ENCODE measurements around the gene KIF17. TPM values are rescaled to one million over a fixed set of nuclear protein-coding genes. Genes with fewer than 3 reads are reported as not detected.
"Not testable (repeated sequence)": the region's sequence is repeated elsewhere in the genome, so short reads cannot be mapped to it uniquely, and the experiment has no call there.

Gene KIF17
- total RNA-seq, 1 donor from 2014 or later = 1.5 TPM

DNA sequence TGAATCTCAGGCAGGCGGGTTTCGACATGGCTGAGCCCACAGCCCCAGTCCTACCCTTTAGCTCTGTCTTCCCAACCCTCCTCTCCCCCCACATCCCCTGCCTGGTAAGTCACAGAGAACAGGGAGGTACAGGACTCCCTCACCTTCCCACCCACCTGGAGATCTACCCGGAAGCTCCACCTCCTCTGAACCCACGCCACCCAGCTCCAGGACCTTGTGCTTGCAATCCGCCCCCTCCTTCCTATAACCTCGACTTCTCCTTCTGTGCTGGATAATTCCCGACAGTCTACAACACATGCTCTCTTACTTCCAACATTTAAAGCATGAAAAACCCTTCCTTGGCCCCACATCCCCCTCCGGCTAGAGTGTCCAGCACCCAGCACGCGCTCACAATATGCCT is 22.3 kb downstream of the KIF17 start:
- no peak for DNase-seq (ENCODE audit: low spot score)
- no peak for ATAC-seq

DNA sequence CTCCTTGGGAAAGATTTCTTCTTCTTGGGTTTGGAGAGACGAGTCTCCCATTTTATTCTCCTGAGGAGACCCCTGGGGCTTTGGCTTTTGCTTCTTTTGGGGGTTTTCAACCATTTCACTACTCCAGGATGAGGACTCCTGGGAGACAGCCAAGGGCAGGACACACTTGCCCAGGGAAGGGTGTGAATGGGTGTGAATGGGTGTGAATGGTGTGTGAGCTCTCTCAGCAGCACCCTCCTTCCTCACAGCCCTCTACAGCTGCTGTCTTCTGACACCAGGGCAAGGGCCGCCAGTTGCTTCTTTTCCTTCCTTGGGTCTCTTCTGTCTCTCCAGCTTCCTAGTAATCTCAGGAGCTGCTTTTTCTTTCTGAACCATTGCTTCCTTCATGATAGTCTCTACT is 24.2 kb downstream of the KIF17 start:
- ATAC-seq (no peak), DNase-seq (ENCODE audit: low spot score) (no peak)

DNA sequence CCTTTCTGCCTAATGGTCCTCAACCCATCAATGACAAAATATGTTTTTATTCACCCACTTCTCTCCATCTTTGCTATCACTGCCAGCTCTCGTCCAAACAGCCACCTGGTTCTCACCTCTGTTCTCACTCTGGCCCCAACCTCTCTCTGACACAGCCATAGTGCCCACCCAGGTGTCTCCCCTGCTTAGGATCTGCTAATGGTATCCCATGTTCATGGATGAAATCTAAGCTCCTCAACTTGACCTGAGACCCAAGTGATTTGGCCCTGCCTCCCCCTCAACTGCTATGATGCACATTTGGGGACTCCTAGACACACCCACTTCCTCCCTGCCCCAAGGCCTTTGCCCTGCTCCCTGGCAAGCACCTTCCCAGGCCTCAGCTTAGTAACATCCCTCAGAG is 25.9 kb downstream of the KIF17 start:
- ATAC-seq = no peak
- DNase-seq (ENCODE audit: low spot score) = no peak

DNA sequence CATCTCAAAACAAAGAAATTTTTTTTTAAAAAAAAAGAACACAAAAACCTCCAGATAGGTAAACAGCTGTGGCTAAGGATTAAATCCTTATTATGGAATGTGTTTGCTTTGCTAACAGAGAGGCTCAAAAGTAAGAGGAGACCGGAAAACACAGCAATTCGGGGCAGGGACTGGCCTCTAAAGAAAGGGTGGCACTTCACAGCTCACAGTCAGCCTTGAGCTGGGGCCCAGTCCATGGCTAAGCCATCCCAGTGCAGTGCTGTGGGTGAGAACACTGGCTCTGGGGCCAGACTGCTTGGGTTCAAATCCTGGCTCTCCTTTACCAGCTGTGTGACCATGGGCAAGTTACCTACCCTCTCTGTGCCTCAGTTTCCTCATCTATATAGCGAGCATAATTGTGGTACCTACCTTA is 28.2 kb downstream of the KIF17 start:
- DNase-seq (ENCODE audit: low spot score) (no peak), ATAC-seq (no peak)

DNA sequence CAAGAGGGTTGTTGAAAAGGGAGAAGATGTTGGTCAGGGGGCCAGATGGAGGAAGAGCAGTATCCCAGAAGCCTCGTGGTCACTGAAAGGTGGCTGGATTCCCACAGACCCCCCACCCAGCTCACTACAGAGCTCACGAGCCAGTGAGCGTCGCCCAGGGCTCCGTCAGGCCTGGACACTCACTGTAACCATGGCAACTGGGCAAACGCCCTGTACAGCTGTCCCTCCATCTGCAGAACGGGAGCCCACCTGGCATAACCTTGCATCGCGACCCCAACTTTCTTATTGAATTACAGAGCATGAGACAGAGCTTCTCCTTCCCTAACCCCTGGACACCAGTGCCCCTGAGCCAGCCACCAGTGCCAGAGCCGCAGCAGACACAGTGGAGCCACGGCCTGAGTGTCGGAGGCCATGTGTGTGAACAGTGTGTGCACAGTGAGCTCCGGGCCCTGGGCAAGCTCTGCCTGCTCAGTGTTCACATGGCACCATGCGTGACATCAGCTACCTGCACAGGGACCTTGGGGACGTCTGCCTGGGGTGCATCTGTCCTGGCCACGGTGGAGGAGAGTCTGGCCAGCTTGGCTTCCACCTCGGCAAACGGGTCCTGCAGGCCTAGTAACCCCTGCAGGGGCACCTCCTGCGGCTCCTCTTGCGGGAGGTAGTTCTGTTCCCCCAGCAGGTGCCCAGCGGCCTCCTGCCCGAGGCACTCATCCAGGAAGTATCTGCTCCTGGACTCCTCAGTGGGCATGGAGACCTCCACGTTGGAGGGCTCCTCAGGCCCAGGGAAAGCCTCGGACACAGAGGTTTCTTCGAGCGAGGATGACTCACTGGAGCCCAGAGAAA is 30.7 kb downstream of the KIF17 start:
- ATAC-seq = no peak
- DNase-seq (ENCODE audit: low spot score) = no peak

DNA sequence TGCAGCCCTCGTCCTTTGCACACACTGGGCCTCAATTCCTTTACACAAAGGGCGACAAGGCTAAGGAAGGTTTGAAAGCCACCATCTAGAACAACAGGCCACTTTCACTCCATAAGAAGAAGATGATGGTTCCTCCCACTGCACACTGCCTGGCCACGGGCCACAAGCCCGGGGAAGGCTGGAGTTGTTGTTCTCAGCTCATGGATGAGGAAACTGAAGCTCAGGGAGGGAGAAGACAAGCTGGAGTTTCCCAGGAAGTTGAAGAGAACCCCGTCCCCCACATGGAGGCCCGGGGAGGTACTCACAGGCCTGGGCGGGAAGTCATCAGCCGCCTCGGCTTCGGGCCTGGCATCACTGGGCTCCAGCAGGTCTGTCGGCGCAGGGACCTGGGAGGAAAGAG is 32.1 kb downstream of the KIF17 start:
- ATAC-seq = no peak

DNA sequence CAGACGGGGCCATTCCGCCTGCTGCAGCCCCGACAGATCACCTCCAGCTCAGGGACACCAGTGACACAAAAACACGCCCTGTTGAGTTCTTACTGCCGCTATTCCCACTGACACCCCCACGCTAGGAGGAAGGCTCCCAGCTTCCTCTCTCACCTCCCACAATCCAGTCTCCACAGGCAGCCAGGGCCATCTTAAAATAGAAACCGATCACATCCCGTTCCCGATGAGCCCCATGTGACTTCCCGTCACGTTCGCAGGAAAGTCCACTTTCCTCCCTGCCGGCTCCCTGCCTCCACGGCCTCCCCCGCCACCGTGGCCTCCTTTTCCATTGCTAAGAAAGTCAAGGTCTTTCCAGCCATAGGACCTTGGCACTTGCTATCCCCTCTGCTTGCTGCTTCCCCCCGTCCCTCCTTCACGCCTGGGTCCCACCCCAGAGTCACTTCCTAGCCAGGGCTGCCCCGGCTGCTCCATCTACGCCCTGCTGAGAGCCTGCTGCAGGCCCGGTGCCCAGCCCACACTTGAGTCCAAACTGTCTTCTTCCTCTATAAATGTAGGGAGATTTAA is 32.6 kb downstream of the KIF17 start:
- ATAC-seq = peak; percentile 64
- no peak for DNase-seq (ENCODE audit: low spot score)

More for the DNA sequence above, 32.1 kb downstream of the KIF17 start:
- DNase-seq (ENCODE audit: low spot score) = no peak

DNA sequence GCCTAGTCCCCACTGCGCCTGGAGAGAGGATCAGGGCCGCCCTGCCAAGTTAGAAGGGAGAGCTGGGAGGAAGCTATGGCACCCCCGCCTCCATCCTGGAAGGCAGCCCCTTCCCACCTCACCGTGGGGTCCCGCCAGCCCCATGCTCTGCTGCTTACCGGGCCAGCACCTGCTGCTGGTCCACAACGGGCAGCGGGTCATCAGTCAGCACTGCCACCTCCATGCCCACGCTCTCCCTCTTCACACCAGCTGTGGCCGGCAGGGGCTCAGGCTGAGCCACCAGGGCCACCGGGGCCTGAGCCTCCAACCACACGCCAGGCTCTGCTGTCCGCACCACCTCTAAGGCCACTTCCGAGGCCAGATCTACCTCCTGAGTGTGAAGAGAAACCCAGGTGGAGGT is 33.2 kb downstream of the KIF17 start:
- ATAC-seq (no peak), DNase-seq (ENCODE audit: low spot score) (no peak)

DNA sequence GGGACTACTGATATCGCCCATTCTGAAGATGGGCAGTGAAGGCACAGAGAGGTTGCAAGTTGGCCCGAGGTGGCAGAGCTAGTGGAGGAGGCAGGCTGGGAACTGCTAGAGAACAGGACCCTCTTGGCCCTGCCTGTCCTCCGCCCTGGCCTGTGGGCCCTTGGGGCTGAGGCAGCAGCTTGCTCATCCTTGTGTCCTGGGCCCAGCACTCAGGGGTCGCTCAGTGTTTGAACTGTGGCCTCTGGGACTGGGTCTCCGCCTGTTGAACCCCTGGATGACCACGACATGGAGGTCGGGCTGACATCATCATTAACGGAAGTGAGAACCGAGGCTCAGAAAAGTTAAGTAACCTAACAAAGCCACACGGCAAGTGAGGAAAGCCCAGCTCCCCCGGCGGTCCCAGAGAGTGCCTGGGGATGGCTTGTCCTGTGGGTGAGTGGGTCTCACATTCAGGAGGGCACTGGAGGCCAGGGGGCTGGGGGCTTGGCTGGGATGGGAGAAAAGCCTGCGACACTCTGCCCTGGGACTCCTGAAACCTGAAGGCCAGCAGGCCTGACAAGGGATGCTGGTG is 33.7 kb downstream of the KIF17 start:
- ATAC-seq (no peak), DNase-seq (ENCODE audit: low spot score) (no peak)

DNA sequence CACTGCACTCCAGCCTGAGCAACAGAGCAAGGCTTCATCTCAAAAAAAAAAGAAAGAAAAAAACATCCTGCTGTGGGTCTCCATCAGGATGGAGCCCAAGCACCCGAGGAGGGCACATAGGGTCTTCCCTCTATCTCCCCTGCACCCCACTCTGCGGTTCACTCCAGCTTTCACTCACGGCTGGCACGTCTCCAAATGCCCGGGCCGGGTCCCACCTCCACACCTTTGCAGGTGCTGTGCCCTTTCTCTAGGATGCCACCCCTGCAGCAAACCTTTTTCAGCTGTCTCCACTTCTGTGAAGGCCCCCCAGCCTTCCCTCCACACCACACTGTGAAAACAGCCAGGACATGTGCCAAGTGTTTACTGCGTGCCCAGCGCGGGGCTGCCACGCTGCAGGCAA is 34.2 kb downstream of the KIF17 start:
- no peak for DNase-seq (ENCODE audit: low spot score)
- ATAC-seq = no peak

DNA sequence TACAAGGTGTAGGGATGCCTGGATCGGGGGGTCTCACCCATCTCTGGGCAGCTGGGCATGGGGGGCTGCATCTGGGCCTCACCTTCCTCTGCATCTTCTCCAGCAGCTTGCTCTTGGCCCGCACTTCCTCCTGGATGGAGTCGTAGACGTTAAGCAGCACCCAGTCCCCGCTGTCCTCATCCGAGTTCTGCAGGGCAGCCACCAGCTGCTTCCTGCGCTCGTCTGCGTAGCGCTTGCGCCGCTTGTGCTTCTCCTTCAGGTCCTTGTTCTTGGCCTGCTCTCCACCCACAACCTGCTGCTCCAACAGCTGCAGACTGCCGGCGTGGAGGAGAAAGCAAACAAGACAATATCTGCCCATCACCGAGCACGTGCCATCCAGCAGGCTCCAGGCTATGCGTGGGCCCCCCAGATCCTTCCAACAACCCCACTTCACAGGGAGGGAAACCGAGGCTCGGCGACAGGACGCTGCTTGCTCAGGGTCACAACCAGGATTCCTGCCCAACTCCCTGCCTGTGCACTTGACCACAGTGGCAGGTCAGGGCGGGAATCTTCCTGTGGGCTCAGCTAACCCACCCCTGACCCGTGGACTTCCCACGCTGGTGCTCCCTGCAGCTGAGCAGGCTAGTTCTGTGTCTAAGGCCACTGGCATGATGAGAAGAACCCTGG is 35.1 kb downstream of the KIF17 start:
- DNase-seq (ENCODE audit: low spot score) (no peak), ATAC-seq (peak; percentile 22)

DNA sequence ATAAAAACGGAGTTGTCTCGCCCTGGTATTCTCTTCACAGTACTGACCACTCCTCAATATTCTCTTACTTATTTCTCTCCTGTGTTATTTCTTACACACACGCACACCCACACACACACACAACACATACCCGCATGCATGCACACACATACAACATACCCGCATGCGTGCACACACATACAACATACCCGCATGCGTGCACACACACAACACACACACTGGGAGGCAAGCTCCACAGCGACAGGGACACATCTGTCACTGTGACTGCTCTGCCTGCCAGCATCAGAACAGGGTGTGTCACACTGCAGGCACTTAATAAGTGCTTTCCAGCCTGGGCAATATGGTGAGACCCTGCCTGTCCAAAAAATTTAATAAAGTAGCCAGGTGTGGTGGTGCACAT is 35.8 kb downstream of the KIF17 start:
- DNase-seq (ENCODE audit: low spot score) (no peak), ATAC-seq (no peak)

DNA sequence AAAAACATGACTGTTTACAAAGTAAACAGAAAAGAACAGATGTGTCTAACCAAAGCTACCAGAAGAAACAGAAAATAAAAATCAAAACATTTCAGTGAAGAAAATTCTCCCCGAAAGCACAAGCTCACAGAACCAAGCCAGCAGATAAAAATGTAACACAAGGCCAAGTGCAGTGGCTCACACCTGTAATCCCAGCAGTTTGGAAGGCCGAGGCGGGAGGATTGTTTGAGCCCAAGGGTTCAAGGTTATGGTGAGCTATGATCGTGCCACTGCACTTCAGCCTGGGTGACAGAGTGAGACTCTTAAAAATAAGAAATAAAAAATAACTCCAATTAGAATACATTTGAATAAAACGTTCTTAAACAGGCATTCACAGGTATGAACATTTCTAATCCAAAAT is 37.5 kb downstream of the KIF17 start:
- no peak for DNase-seq (ENCODE audit: low spot score)
- peak; percentile 30 for ATAC-seq

DNA sequence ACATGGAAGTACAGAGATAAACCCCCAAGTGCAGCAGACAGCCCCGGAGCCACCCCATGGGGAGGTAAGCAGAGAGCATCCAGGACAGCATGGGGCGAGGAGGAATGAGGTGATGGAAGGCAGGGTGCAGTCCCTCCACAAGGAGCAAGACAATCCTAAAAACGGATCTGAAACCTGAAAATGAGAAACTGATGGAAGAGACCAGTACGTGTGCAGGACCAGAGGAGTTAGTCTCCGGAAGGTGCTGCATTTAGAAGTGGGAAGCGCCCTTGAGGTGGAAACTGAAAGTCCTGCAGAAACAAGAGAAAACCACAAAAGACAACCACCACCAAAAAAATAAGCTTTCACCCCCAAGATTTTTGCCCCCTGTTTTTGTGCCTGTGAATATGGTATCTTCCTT is 39.2 kb downstream of the KIF17 start:
- DNase-seq (ENCODE audit: low spot score) = no peak
- ATAC-seq = no peak

DNA sequence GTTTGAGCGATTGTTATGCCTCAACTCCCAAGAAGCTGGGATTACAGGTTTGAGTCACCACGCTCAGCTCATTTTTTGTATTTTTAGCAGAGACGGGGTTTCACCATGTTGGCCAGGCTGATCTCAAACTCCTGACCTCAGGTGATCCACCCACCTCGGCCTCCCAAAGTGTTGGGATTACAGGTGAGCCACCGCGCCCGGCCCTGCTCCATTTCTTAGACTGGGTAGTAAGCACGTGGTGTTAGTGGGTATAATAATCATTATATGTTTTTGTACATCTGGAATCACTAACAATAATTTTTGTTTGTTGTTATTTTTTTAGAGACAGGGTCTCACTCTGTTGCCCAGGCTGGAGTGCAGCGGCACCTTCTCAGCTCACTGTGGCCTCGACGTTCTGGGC is 44.2 kb downstream of the KIF17 start:
- DNase-seq (ENCODE audit: low spot score); ATAC-seq: not testable (repeated sequence)

DNA sequence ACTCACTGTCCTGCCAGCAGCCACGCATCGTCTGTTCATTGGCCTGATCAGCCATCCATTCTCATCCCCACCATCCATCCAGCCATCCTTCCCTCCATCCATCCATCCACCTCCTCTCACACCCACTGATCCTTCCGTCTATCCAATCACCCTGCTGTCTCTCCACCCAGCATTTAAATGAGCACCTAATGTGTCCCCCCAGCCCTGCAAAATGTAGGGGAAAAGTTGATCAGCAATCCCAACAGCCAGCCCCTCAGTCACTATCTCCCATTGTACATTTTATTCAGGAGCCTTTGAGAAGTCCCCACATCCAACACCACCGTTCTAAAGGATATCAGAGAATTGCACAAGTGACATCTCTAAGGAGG is 45.6 kb downstream of the KIF17 start:
- DNase-seq (ENCODE audit: low spot score) (no peak), ATAC-seq (no peak)

DNA sequence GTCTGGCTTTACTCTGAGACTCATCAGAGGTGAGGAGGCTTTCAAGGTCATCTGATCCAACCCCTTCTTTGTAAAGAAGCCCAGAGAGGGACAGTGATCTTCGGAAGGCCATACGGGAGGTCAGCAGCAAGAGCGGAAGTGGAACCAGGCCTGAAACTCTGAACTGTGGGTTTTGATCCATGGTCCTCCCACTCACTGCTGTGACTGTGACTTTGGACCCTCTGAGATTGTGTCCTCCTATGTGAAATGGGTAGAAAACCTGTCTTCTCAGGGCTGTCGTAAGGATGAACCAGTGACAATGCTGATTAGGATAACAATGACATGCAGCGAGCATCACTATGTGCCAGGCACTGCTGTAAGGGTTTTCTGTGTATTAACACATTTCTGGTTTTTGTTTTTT is 46.9 kb downstream of the KIF17 start:
- DNase-seq (ENCODE audit: low spot score) (no peak), ATAC-seq (no peak)

DNA sequence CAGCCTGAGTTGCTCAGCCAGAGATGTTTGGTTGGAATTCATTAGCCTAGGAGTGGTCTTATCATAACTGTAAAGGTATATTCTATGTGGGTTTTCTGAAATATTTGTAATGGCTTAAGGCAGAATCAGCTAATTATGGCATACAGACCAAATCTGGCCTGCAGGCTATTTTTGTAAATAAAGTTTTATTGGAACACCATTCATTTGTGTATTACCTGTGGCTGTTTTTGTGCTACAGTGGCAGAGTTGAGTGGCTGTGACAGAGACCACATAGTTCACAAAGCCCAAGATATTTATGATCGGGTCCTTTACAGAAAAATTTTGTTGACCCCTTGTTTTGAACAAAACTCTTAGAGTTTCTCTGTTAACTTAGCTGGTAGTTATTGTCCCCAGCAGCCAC is 49.2 kb downstream of the KIF17 start:
- ATAC-seq (no peak), DNase-seq (ENCODE audit: low spot score) (no peak)

DNA sequence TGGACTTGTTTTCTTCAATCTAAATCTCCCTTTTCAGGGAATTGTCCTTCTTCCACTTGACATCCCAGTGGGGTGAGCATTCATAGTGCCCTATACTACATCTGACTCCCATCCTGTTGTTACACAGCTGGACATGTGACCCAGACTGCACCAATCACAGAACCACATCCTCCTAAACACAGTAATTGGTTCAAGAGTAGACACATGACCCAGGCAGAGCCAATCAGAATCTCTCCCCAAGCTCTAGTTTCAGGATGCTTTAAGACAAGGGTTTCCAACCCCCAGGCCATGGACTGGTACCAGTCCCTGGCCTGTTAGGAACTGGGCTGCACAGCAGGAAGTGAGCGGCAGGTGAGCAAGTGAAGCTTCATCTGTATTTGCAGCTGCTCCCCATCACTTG is 51.0 kb downstream of the KIF17 start:
- ATAC-seq (no peak), DNase-seq (ENCODE audit: low spot score) (no peak)

DNA sequence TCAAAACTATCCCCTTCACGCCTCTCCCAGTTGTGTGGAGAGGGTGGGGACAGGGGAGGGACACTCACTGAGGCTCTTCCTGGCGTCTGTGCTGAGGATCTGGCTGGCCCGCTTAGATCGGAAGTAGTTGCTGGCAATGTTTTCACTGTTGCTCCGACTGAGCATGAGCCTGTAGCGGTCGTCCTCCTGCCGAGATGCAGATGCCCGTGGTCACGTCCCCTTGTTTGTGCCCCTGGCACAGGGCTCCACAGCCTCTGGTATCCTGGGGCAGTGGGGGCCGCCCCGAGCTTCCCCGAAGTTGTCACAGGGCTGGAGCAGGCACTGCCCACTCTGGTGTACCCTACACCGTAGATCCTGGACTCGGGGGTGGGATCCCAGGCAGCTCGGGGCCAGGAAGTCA is 51.7 kb downstream of the KIF17 start:
- no peak for ATAC-seq
- DNase-seq (ENCODE audit: low spot score) = no peak

DNA sequence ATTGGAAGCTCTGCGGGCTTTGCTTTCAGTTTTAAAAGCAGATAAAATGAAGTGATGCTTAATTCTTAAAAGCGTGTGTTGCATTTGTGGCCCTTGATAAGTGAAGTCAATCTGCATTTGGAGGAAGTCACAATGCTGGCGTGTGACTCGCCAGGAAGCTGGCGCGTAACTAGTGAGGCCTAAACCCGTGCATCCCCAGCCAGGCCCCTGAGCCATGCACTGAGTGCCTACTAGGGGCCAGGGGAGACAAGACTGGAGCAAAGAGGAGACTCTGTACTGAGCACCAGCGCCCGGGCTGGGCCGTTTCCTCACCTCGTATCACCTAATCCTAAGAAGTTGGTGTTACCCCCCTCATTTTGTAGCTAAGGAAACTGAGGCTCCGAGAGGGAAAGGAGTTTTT is 52.1 kb downstream of the KIF17 start:
- ATAC-seq = no peak
- DNase-seq (ENCODE audit: low spot score) = no peak

Measured in left lobe of liver (tissue), 2 donors.